GM21717 (cell line): ENCODE results near the gene FKRP.

Experiments used
- ATAC-seq: cut with Tn5 transposase; IDR thresholded peaks from one replicate; pipeline ENCODE4 v1.9.1; 2021; ENCODE audit warnings: mild to moderate bottlenecking, moderate library complexity; ENCODE audit not compliant: unreplicated experiment

FKRP gene

GRCh38 chr19:46731584-46731983 is 14.3 kb upstream of the FKRP start:
- ATAC-seq, result no peak

- no peak for ATAC-seq
These were observed 13.5 kb upstream of the FKRP start for GRCh38 chr19:46732172-46732938.

DNA sequence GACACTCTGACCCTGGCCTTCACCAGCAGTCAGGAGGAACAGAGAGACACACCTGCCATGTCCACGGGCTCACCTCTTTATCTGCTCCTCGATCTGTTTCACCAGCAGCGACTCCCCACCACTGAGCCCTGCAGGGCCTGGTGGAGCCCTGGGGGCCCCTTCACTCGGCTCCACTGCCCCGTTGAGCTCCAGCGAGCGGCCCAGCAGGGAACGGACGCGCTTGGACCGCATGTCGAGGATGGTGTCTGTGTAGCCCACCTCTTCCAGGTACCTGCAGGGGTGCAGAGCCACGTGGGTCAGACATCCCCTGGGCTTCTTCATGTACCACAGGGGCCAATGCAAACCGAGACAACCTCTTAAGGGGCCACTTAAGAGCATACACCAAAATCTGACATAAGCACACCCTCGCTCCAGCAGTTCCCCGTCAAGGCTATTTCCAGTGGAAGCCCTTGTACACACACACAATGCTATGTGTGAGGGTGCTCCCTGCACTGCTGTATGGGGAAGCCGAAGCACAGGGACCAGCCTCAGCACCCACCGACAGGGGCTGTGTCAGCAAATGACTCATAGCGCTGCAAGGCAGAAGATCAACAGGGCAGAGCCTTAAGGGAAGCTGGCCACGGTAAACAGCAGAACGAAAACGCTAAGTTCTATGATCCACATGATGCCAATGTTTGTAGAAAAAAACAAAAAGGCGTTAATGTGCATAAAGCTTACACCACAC is 12.7 kb upstream of the FKRP start:
- ATAC-seq, result no peak

GRCh38 chr19:46733690-46734292 is 12.1 kb upstream of the FKRP start:
- ATAC-seq, result no peak

GRCh38 chr19:46736531-46737297 is 9.1 kb upstream of the FKRP start:
- ATAC-seq, result no peak

GRCh38 chr19:46737298-46737654 is 8.6 kb upstream of the FKRP start:
- ATAC-seq, result no peak

DNA sequence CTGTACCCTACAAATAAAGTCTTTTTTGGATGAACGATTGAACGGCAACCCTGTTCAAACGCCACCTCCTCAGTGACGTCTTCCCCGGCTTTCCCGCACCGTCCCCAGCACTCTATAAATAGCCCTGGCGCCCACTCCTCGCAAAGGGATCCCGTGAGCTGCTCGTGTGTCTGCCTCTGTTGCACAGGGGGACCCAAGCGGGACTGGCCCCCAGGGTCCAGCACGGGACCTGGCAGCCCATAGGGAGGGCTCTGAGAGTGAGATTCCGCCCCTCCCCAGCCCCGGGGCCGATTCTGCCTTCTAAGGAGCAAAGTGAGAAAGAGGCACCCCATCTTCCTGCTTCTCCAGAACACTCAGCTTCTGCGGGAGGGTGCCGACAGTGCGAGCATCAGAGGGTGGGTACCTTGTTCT is 8.1 kb upstream of the FKRP start:
- ATAC-seq, result no peak

- no peak for ATAC-seq
These were observed 6.5 kb upstream of the FKRP start for GRCh38 chr19:46739290-46739771.

GRCh38 chr19:46741447-46741846 is 4.4 kb upstream of the FKRP start:
- no peak for ATAC-seq

- no peak for ATAC-seq
These were observed 2.9 kb upstream of the FKRP start for GRCh38 chr19:46742926-46743480.

DNA sequence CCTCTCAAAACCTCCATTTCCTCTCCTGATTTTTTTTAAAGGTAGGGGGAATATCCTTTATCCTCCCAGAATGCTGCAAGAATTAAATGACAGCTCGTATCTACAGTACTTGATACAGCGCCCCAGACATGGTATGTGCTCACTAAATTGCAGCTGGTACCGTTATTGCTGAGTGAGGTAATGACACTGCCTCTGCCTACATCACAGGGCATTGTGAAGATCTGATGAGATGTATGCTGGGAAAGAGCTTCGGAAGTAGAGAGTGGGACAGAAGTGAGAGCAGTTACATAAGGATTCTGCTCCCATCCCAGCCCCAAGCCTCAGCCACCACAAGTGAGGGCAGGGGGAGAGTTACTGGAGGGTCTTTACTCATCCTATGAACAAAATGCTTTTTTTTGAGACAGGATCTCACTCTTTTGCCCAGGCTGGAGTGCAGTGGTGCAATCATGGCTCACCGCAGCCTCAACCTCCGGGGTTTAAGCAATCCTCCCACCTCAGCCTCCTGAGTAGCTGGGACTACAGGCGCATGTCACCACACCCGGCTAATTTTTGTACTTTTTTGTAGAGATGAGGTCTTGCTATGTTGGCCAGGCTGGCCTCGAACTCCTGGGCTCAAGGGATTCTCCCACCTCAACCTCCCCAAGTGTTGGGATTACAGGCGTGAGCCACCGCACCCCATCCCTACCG is 1.7 kb upstream of the FKRP start:
- ATAC-seq, result no peak

GRCh38 chr19:46745030-46745429 is 827 bp upstream of the FKRP start:
- no peak for ATAC-seq

- ATAC-seq, result no peak
These were observed 612 bp downstream of the FKRP start, which contains the start of gene STRN4 for GRCh38 chr19:46746281-46747057. STRN4 (minus strand) TSS chr19:46746450; CDS start chr19:46746430, 20 bp downstream.

DNA sequence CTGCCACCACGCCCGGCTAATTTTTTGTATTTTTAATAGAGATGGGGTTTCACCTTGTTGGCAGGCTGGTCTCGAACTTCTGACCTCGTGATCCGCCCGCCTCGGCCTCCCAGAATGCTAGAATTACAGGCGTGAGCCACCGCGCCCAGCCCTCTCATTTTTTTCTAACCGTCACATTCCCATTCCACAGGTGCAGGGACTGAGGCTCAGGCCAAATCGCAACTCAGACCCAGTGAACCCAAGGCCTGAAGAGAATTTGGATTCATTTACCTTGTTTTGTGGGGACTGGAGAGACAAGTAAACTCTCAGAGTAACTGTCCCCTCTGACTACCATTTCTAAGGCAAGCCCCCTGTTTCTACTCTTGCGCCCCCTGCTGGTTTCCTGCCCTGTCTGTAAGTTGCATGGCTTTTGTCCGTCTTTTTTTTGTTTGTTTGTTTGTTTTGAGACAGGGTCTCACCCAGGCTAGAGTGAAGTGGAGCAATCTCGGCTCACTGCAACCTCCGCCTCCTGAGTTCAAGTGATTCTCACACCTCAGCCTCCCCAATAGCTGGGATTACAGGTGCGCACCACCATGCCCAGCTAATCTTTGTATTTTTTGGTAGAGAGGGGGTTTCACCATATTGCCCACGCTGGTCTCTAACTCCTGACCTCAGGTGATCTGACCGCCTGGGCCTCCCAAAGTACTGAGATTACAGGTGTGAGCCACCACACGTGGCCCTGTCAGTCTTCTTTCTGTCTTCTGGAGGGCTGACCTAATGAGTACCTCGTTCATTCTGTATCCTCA is 2.7 kb downstream of the FKRP start:
- no peak for ATAC-seq

DNA sequence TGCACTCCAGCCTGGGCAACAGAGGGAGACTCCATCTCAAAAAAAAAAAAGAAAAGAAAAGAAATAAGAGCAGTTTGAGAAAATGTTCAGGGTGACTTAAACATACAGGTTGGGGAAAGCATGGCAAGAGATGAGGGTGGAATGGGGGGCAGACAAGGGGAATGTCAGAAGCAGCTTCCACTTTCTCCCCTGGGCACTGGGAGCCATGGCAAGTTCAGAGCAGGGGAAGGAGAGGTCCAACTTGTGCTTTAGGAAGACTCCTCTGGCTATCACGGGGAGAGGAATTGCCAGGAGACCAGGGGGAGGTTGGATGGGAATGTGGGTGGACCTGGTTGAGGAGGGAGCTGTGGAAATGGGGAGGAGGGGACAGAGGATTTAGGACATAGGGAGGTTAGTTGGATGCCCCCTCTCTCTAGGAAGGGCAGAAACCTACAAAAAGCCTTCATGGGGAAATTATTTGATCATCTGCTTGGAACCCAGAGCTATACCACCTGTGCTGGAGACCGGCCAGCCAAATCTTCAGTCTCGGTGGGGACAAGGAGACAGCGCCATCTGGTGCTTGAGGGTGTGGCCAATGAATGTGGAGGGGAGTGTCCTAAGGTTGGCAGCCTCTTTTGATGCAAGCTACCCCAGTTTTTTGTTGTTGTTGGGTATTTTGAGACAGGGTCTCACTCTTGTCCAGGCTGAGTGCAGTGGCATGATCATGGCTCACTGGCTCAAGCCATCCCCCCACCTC is 7.7 kb downstream of the FKRP start:
- ATAC-seq, result no peak

DNA sequence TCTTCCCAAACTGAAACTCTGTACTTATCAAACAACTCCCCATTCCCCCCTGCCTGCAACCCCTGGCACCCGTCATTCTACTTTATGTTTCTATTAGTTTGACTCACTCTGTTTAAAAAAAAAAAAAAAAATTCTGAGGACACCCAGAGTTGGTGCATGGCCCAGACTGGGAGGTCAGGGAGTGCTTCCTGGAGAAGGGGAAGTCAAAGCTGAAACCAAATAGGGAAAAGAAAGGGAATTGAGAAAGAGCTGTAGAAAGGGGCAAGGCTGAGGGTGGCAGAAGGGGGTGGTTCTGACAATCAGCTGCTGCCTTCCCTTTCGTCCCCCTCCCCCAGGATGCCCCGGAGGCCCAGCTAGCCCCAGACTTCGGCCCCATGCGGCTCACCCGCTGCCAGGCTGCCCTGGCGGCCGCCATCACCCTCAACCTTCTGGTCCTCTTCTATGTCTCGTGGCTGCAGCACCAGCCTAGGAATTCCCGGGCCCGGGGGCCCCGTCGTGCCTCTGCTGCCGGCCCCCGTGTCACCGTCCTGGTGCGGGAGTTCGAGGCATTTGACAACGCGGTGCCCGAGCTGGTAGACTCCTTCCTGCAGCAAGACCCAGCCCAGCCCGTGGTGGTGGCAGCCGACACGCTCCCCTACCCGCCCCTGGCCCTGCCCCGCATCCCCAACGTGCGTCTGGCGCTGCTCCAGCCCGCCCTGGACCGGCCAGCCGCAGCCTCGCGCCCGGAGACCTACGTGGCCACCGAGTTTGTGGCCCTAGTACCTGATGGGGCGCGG is 9.4 kb downstream of the FKRP start:
- ATAC-seq, result no peak

DNA sequence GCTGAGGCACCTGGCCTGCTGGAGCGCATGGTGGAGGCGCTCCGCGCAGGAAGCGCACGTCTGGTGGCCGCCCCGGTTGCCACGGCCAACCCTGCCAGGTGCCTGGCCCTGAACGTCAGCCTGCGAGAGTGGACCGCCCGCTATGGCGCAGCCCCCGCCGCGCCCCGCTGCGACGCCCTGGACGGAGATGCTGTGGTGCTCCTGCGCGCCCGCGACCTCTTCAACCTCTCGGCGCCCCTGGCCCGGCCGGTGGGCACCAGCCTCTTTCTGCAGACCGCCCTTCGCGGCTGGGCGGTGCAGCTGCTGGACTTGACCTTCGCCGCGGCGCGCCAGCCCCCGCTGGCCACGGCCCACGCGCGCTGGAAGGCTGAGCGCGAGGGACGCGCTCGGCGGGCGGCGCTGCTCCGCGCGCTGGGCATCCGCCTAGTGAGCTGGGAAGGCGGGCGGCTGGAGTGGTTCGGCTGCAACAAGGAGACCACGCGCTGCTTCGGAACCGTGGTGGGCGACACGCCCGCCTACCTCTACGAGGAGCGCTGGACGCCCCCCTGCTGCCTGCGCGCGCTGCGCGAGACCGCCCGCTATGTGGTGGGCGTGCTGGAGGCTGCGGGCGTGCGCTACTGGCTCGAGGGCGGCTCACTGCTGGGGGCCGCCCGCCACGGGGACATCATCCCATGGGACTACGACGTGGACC is 10.1 kb downstream of the FKRP start:
- ATAC-seq, result no peak
